RPMI8226 (cell line): ENCODE measurements around the gene FA2H.
"Not testable (repeated sequence)": the region's sequence is repeated elsewhere in the genome, so short reads cannot be mapped to it uniquely, and the experiment has no call there.

Experiments used
- DNase-seq: peaks from one replicate; pipeline ENCODE4 v3.0.0-alpha.2; 2015

FA2H gene

GRCh38 chr16:74769586-74770190 lies 4.9 kb downstream of the FA2H start:
- no peak for DNase-seq

DNA sequence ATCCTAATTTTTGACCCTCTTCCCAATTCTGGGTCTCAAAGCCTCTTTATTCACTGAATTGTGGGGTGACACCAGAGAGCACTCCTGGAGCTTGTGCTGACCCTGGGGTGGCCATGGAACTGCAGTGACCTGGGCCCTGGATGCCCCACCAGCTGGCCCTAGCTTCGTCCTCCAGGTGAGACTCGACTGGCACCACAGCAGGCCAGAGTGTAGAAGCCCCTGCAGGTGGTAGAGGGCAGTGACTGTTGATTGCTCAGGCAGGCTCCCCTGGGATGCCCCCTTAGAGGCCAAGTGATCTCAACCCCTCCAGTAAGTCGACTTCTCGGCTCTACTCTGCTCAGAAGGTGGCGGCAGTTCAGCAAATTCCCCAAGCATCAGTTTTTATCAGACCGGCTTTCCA lies 6.4 kb downstream of the FA2H start:
- no peak for DNase-seq

DNA sequence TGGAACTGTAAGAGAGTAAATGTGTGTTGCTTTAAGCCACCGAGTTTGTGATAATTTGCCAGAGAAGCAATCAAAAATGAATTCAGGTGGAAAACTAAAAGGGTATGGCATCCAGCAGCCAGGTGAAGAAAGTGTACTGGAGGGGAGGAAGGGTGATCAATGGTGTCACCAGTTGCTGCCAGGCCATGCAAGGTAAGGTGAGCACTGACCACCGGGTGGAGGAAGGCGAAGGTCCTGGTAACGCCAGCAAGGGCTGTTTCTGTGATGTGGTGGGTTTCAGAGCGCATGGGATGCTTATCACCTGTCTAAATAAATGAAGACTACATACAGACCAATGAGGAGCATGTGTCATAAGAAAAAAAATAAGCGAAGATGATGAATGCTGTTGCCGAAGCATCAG lies 6.9 kb downstream of the FA2H start:
- no peak for DNase-seq

DNA sequence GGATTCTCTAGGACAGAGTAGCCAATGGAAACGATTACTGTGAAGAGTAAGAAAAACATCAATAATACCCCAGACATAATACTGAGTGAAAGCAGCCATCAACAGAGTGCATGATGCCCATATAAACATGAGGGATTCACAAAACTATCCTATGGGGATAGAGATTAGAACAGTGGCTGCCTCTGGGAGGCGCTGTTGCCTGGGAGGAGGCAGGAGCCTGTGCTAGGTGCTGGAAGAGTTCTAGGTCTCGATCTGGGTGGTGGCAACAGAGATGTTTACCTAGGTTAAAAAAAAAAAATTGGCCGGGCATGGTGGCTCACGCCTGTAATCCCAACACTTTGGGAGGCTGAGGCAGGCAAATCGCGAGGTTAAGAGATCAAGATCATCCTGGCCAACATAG lies 7.9 kb downstream of the FA2H start:
- peak; percentile 38 for DNase-seq

- not testable (repeated sequence) for DNase-seq
Observed at GRCh38 chr16:74764184-74764583, 10.4 kb downstream of the FA2H start.

GRCh38 chr16:74761665-74762064 lies 13.0 kb downstream of the FA2H start:
- DNase-seq, result no peak

DNA sequence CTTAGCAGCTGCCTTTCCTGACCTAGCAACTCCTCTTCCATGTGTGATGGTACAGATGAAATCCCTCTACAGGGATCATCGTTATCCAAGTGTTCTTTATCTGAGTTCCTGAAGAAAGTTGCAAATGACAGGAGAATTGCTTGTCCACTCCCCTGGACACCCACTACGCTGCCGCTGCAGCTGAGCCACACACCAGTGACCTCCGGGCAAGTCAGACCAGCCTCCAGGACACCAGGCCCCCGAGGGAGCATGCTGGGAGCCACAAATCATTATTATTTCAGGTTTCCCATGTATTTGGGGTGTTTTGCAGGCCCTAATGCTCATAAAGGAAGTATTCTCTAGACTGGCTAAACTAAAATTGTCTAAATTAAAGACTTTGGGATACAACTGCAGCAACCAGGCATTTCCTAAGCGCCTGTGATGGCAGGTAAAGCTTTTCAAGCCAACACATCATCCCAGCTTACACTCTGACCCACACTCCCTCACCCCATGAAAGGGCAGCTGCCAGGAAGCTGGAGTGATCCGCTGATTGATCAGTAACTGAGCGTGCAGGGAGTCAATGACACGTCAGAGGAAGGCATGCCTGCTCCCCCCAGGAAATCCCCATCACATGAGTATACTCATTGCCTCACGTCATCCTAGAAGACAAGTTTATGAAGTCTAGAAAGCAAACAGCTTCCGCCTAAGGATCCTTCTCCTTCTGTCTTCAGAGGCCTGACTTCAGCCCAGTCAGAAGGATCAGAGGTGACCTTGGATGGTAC lies 14.4 kb downstream of the FA2H start:
- no peak for DNase-seq

DNA sequence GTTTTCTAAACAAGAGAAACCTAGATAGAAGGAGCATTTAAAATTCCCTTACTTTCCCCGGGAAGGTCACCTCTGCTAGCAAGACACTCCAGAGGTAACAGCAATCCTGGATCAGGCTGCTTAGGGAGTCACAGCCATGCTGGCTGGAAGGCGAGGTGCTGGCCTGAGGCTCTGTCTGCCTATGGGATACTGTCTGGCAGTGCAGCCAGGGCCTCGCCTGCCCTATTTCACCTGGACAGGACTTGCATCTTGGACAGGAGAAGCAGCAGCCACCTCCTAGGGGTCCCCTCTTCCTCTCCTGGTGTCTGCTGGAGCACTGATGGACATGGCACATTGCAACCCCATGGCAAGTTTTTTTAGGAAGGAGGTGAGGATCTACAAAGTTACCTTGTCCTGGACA lies 15.1 kb downstream of the FA2H start:
- DNase-seq, result no peak

DNA sequence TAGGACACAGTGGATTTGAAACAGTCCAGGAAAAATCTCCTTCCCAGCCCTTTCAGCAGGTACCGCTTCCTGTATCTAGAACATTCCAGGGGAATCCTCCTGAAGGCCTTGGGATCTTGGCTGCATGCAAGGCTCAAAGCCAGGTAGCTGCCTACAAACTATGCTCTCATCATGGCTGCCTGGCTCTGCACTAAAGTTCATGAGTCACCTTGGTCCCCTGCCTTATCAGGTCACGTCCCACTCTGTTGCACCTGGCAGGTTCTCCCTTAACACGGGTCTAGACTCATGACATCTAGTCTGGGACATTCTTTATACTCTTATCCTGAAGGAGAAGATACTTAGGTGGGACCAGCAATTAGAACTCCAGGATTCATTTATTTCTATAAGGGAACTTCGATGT lies 15.8 kb downstream of the FA2H start:
- DNase-seq, result no peak

- DNase-seq, result no peak
Observed at GRCh38 chr16:74757349-74757748, 17.3 kb downstream of the FA2H start.

- no peak for DNase-seq
Observed at GRCh38 chr16:74756203-74756602, 18.4 kb downstream of the FA2H start.

DNA sequence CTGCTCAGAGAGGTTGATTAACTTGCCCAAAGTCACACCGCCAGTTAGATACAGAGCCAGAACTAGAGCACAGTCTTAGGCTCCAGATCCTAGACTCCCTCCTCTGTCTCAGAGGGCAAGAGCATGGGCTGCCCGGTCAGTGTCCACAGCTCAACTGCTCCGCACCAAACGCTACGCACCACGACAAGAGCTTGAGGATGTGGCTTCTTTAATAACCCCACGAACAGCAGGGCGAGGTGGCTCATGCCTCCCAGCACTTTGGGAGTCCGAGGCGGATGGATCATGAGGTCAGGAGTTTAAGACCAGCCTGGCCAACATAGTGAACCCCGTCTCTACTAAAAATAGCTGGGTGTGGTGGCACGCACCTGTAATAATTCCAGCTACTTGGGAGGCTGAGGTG lies 21.4 kb downstream of the FA2H start:
- no peak for DNase-seq

- DNase-seq, result no peak
Observed at GRCh38 chr16:74752756-74753155, 21.9 kb downstream of the FA2H start.

- no peak for DNase-seq
Observed at GRCh38 chr16:74752258-74752657, 22.4 kb downstream of the FA2H start.

- DNase-seq, result no peak
Observed at GRCh38 chr16:74751658-74752057, 23.0 kb downstream of the FA2H start.

GRCh38 chr16:74749291-74750055 lies 25.1 kb downstream of the FA2H start:
- no peak for DNase-seq

DNA sequence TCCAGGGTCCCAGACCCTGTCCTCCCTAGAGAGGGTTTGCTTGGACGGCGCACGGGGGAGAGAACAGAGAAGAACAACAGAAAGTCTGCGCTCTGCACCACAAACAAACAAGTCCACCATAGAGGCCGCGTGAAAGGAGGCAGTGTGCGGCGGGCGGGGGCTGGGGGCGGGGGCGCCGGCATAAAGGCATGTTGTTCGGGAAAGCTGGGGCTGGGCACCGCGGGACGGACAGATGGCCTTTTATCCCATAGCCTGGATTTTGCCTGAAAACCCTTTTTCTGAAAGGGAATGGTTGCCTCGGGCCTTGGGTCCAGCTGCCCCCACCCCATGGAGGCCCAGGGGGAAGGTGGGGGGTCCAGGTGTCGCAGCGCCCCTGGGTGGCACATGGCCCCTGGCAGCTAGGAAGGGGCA lies 26.0 kb downstream of the FA2H start:
- no peak for DNase-seq

GRCh38 chr16:74747716-74748615 lies 26.7 kb downstream of the FA2H start:
- peak; percentile 31 for DNase-seq

DNA sequence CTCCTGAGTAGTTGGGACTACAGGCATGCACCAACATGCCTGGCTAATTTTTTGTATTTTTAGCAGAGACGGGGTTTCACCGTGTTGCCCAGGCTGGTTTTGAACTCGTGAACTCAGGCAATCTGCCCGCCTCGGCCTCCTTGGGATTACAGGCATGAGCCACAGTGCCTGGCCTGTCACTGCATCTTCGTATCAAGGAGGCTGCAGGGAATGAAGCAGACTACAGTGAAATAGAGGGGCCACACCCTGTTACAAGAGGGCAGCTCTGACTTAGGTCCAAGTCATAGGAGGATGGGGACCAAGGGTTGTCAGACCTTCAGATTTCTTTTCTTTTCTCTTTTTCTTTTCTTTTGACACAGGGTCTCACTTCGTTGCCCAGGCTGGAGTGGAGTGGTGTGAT lies 28.7 kb downstream of the FA2H start:
- no peak for DNase-seq

- no peak for DNase-seq
Observed at GRCh38 chr16:74745109-74745615, 29.5 kb downstream of the FA2H start.

- DNase-seq, result no peak
Observed at GRCh38 chr16:74744566-74744965, 30.1 kb downstream of the FA2H start.

GRCh38 chr16:74743668-74744299 lies 30.8 kb downstream of the FA2H start:
- no peak for DNase-seq
